Measurements from ENCODE around the gene MAPK1IP1L.

Gene MAPK1IP1L

DNA sequence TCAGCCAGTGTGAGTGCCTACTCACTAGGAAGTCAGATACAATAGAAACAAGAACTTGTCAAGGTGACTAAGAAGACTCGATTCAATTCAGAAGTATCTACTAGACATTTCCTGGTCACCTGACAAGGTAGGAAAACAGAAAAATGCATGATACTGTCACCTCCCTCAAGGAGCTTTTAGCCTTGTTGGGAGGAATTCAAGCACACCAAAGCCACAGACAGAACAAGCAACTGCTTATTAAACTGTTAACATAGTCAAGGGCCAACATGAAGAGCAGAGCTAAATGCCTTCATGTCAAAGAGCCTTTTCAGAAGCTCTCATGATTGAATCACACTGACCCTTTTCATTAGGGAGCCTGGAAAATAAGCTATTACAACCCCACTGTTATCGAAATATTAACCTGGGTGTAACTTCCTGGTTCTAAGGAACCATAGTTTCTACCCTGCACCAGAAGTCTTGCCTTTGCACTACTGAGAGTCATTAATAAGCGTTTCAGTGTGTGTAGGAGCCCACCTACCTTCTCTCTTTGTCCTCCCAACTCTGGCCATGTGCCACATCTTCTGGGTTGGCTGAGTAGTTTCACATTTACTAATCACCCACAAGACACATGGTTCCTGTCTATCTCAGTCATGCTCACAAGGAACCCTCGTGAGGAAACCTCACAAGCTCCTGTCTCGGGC is 46.6 kb downstream of the MAPK1IP1L start:
- DNase-seq (ENCODE audit: low spot score), result no peak

- DNase-seq (ENCODE audit: low spot score), result no peak
These were observed 47.1 kb downstream of the MAPK1IP1L start for GRCh38 chr14:55098561-55098898.

GRCh38 chr14:55099756-55100155 is 48.3 kb downstream of the MAPK1IP1L start:
- no peak for DNase-seq (ENCODE audit: low spot score)

DNA sequence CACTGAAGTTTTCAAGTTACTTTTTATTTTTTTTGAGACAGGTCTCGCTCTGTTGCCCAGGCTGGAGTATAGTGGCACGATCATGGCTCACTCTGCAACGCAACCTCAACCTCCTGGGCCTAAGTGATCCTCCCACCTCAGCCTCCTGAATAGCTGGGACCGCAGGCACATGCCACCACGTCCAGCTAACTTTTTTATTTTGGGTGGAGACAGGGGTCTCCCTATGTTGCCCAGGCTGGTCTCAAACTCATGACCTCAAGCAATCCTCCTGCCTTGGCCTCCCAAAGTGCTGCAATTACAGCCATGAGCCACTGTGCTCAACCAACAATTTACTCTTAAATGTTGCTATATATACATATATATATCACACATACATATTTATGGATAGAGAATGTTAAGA is 50.3 kb downstream of the MAPK1IP1L start:
- DNase-seq (ENCODE audit: low spot score), result no peak

DNA sequence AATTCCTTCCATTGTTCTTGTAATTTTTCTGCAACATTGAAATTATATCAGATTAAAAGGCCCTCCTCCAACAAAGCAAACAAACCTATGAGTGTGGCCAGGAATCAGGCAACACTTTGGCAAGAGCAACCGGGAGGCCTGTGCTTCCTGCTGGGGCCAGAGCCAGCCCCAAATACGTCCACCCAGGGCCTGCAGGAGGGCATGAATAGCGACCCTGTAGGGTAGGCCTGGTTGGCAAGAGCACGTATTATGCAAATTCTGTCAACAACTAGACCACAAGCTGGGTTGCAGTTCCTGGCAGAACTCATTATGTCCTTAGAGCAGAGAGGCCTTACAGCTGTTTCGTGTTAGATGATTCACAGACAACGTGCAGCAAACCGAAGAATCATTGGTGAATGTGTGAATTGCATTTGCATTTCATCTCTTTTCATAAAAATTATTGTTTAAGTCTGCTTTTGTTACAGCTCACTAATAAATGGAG is 50.7 kb downstream of the MAPK1IP1L start:
- peak; percentile 79 for DNase-seq (ENCODE audit: low spot score)

- no peak for DNase-seq (ENCODE audit: low spot score)
These were observed 51.7 kb downstream of the MAPK1IP1L start for GRCh38 chr14:55103005-55103640.

DNA sequence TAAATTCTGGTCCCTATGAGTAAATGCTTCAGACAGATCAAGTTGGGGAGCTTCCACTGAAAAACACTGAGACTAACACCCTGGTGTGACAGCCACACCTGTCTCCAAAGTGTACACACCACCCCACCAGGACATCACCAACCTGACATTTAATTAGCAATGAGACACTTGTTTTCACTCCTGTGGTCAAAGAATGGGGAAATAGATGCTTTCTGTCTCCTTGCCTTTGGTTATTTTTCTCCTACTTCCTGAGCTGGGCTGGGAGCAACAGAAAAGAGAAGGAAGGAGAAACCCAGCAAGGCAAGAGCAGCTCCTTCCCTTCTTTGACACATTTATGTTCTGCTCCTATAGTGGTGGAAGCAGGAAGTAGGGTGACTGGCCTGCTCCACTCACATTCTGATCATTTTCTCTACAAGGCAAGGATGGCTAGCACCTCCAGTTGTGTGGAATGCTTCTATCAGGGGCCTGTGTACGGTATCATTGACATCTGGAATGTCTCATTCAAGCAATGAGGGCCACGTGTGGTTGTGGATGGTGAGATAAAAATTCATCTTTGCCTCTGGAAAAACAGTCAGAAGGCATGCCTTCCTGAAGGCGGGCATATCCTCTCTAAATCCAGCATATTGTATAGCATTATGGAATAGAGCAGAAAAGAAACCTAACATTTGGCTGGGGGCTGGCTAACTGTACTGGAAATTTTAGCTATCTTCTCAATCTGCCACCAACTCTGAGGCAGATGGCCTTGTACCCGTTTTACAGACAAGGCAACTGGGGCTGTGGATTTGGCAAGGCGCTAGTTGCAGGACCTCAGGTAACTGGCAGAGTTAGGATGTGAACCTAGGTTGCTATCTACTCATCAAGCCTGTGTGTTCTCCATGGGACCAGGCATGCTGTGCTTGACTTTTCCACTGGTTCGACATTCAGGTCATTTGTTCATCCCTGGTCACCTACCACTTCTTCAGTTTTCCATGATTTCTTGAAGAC is 52.8 kb downstream of the MAPK1IP1L start:
- DNase-seq (ENCODE audit: low spot score), result no peak

DNA sequence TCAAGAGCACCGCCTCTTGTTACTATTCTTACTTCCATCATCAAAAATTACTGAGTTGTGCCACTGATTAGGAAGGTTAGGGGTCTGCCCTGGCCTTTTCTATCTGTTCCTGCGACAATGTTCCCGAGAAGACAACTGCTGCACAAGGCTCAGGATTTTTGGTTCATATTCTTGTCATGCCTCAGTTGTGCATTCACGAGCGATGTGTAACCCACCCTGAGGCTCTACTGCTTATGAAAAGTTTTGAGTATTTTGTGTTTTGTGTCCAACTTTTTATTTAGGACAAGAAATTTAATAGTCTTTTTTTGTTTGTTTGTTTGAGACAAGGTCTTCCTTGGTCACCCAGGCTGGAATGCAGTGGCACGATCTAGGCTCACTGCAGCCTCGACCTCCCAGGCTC is 54.5 kb downstream of the MAPK1IP1L start:
- no peak for DNase-seq (ENCODE audit: low spot score)

DNA sequence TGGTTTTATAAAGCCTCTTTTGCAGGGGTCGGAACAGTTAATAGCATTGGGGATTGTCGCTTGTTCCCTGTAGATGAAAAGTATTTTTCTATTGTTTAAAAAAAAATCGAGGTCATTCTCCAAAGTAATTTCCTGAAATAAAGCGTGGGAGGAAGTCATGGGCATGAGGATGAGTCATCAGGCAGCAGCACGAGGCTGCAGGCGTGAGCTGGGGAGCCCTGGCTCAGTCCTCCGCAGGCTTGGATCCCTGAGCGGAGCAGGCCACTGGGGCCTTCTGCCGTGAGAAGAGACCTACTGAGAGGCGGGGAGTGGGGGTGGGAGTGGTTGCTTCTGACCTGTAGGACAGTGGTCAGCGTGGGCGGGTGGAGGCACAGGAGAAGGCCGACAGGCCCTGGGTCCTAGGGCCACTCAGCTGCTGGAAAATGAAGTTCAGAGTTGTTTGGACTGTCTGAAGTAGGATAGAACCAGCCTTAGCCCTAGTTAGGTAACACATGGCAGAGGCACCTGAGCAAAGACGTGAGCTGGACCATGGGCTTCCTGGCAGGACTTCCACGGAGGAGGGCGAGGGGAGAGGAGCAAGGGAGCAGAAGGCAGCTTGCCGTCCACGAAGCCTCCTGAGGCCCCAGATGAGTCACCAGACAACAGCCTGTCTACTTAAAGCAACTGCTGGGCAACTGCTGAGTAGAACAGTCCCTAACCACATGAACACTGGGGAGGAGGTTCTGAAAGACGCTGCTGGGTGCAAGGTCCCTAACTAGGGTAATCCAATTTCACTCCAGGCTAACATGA is 56.5 kb downstream of the MAPK1IP1L start:
- no peak for DNase-seq (ENCODE audit: low spot score)

- DNase-seq (ENCODE audit: low spot score), result no peak
These were observed 58.4 kb downstream of the MAPK1IP1L start for GRCh38 chr14:55109836-55110235.

DNA sequence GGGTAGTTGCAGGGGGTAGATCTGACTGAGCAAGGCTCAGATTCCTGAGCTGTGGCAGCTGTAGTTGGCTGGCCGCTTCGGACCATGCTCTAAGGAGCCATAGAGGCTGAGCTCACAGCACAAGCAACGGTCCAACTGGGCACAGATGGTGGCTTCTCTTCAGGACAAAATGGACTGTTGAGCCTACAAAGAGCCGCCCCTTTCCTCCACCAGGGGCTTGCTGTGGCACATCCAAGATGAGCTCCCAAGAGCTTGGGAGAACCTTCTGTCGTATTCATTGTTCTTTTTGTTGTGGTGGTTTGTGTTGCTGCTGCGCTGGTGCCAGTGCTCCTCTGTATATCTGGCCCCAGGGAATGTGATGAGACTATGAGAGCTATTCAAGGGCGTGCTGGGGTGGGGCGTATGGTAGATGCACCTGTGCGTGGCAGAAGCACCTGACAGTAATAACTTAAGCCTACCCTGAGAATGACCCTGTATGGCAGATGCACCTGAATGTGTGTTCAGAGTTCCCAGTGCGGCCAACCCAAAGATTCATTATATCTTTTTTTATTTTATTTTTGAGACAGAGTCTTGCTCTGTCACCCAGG is 59.8 kb downstream of the MAPK1IP1L start:
- no peak for DNase-seq (ENCODE audit: low spot score)

DNA sequence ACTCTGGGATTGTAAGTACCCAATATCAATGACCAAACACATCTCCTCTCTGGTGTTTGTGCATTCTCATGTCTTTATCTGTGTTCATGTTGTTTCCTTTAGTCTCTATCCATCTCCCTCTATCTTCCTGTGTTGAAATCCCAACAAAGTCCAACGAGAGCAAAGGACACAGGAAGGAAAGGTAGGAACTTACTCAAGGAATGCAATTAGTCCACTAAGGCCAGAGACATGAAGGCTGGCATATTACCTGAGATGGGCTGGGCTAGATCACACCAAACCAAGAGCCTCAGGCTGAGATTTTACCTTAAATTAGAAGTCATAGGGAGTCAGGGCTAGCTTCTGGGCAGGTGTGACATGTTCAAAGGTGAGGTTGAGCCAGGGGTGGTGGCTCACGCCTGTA is 63.3 kb downstream of the MAPK1IP1L start:
- no peak for DNase-seq (ENCODE audit: low spot score)

GRCh38 chr14:55115460-55115859 is 64.0 kb downstream of the MAPK1IP1L start:
- DNase-seq (ENCODE audit: low spot score), result no peak

- no peak for DNase-seq (ENCODE audit: low spot score)
These were observed 64.4 kb downstream of the MAPK1IP1L start for GRCh38 chr14:55115861-55116245.

GRCh38 chr14:55116246-55117030 is 65.0 kb downstream of the MAPK1IP1L start:
- DNase-seq (ENCODE audit: low spot score), result no peak

DNA sequence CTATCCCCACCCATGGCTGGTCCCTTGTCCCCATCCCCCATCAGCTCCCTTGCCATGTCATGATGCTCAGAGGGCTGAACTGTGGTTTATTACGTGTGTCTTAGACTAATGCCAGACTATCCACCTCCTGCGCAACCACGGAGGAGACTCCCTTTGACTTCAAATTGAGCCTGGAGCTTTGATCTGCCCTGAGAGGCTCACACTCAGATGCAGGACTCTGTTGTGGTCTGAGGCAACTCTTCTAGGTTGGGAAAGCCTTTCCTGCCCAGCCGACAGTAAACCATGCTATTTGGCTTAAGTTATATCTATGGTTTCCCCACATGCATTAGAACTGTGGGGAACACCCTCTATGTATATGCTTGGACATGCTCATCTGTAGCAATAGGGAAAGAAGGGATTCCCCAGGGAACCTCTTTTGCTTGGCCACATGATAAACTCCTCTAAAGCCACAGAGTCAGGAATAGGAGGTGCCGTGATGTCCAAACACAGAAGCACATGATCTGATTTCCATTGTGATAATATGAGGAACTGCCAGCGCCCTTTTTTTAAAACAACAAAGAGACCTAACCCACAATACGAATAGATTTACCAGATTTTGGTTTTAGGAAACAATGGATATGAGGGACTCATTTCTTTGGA is 66.5 kb downstream of the MAPK1IP1L start:
- DNase-seq (ENCODE audit: low spot score), result no peak

DNA sequence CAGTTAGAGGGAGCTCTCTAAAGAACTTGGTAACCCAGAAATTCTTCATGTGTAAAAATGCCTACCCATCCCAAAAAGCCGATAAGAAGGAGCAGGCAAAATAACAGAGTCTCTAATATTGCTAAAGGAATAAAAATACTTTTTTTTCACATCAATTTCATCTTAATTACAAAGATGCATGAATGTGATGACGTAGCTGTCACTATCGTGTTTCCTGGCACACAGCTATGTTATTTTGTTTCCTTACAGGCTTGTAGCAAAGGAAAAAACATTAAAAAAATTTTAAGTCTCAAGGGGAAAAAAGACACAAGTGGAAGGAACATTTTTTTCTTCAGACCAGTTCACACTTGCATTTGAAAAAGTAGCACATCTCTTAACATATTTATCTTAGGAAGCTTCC is 67.3 kb downstream of the MAPK1IP1L start:
- DNase-seq (ENCODE audit: low spot score), result no peak

Data from putamen (tissue), 1 donor.